ENCODE results near the gene TEX26.

TEX26 gene

DNA sequence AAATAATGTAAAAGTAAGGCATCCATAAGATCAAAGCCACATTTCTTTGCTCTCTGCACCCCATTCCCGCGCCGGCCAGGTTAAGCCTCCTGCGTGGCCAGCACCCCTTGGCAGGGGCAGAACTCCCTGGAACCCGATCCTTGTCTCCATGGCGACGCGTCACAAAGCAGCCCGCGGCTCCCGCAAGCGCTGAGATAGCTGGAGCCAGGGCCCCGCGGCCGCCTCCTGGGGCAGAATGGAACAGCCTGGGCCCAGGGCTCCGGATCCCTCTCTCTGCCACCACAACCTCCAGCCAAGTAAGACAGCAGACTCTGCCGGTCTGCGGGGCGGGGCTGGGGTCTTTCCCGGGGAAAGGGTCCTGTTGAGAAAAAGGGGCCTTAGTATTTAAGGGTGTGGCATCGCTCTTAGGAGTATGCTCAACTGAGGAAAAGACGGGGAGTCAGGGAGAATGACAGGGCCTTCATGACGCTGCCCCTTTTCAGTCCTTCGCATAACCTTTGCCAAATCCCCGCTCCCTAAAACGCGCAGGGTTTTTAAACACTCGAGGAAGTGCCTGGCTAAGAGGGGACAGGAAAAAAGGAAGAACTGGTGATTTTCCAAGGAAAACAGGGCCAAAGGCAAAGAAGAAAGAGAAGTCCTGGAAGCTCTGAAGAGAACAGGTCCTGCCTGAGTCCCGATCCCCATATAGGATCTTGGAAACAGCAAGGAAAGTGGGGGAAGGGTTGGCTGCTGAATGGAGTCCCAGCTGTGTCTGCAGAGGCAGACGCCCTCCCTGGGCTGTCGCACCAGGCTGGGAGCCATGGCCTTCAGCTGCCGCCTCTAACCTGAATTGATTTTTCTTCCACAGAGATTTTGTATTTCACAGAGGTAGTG, at the start of gene TEX26:
Gene TEX26 (plus strand): TSS at position 176 of the 873 bp plus-strand sequence. CDS start 60 bp downstream, at position 236.
- no peak for DNase-seq

DNA sequence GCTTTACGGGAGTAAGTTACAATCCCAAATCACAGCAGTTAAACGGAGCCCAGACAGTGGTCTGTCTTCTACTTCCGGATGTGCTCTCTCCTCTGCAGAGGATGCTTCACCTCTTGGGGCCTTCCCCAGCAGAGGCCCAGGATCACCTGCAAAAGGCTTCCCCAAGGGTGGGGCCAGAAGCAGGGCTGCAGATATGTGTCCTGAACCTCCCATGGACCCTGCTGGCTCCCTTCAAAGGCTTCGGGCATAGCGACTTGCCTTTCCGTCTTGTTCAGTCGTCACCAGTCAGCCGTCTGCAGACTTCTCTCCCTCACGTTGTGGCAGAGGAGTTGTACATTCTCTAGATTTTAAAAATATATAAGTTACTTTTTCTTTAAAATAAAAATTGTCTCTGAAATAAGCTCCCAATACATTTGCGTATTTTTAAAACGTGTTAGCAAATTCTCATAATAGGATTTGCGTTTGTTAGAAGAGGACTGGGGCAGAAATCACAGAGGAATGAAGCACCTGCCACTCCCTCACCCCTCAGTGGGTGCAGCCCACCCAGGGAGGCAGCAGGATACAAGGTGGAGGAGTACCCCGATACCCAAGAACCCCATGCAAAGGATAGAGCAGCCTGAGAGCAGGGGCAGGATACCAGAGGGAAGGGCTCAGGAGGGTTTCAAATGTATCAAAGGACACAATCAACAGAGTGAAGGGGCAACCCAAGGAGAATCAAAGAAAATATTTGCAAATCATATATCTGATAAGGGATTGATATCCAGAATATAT, 49.3 kb upstream of the TEX26 start:
- no peak for DNase-seq

DNA sequence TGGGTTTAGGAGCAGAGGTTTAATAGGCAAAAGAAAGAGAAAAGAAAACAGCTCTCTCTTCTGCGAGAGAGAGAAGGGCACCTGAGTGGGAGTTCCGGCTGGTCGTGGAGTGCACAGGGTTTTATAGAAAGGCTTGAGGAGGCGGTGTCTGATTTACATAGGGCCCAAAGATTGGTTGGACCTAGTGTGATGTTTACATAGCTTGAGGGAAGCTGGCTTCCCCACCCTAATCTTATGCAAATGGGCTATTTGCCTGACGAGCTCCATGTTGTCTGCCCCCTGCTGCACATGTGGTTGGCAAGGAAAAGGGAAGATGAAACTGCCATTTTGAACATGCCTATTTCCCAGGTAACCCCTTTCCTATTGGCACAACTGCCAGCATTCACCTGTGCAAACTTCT, 47.9 kb upstream of the TEX26 start:
- no peak for DNase-seq

DNA sequence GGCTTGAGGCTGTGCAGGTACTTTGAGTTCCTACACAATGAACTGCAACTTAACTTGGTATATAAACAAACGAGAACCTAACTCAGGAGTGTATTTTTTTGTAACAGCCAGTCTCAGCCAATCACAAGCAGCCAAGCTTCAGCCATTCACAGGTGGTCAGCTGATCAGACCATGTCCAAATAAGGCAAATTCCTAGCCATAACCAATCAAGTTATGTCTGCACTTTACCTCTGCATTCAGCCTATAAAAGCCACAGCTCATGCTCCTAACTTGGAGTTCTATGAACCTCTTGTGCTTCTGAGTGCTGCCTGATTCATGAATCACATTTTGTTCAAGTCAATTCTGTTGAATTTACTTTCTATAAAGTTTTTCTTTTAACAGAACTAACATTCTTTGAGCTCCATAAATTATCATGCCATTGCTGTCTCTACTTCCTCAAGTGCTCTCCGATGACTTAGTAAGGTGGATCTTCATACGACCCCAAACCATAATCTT, 43.2 kb upstream of the TEX26 start:
- DNase-seq, result no peak

DNA sequence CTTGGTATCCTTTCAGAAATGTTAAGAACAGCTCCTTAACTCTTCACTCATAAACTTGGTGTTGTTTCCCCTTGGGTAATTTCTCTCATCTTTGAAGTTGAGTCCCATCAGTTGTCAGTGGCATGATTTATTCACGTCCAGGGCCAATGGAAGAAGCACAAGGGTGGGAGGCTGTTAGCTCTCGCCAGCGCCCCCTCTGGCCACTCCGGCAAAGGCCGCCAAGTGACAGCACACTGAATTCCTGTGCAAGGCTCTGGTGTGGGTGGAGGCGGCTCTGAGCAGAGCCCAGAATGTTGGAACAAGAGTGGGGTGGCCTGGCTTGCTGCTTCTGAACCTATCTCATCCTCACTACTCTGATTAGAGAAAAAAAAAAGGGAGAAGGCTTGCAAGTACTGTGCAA, 39.5 kb upstream of the TEX26 start:
- DNase-seq, result no peak

DNA sequence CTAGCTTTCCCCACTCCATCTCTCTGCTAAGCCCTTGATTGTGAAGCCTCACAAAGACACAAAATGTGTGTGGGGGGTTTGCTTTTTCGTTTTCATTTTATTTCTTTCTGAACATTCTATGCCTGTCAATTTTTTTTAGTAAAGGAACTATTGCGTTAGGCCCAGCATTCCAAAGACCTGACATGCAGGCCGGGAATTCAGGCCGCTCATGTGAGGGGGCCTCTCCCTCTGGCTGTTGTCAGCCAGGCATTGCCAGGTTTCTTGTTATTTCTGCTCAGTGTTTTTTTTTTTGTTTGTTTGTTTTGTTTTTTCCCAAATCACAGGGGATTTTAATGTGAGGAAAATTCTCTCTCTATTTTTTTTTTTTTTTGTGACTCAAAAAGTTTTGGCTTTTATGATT, 36.7 kb upstream of the TEX26 start:
- no peak for DNase-seq

DNA sequence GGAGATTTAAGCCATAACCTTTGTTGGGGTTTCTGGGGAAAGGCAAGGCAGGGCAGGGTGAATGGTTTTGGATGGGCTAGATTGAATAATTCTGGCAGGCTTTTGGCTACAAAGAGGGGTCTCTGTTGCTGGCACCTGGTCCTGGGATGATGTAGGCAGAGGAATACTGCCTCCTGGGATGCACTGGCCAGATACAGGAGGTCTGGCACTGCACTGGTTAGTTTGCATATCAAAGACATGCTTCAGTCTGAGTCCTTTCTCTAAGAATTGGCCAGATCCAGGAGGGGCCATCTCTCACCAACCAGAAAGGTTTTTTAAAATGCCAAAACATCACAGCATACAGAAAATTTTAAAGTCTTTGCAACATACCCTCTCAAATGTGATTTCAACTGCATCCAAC, 34.4 kb upstream of the TEX26 start:
- no peak for DNase-seq

DNA sequence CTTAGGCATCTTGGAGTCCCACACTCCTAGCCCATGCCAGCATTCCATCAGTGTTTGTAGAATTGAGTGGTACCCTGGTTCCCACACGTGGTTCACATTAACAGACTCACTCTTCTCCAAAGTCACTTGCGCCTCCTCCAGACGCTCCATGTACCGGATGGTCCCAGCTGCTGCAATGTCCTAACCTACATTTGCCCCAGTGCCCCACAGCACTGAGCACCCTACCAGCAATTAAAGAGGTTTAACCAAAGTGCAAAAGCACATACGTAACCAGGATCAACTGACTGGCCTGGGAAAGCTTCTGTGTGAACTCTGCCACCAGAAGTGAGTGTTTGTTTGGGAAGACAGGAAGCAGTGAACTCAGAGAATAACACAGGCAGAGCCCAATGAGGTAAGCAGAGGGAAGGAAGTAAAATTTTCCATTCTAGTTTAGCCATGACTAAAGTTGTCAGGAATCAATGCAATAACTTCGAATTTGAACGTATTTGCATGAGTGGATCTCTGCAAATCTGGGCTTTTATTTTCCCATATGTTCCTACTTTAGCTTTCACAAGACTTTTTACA, 33.7 kb upstream of the TEX26 start:
- DNase-seq, result no peak

DNA sequence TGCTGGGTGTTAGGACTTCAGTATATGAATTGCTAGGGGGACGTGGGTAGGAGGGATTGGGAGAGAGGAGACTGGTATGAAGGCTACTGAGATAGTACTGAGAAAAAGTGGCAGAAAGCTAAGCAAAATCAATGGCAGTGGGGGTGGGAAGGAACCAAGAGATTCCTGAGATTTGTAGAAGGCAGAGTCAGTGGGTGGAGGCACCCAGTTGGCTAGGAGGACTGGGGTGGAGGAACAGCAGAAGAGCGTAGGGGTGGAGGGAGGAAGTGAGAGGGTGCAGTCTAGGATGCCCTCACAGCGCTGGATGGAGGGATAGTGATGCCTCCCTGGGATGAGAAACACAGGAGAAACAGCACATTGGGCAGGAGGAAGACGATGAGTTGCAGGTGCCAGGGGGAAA, 32.0 kb upstream of the TEX26 start:
- no peak for DNase-seq

DNA sequence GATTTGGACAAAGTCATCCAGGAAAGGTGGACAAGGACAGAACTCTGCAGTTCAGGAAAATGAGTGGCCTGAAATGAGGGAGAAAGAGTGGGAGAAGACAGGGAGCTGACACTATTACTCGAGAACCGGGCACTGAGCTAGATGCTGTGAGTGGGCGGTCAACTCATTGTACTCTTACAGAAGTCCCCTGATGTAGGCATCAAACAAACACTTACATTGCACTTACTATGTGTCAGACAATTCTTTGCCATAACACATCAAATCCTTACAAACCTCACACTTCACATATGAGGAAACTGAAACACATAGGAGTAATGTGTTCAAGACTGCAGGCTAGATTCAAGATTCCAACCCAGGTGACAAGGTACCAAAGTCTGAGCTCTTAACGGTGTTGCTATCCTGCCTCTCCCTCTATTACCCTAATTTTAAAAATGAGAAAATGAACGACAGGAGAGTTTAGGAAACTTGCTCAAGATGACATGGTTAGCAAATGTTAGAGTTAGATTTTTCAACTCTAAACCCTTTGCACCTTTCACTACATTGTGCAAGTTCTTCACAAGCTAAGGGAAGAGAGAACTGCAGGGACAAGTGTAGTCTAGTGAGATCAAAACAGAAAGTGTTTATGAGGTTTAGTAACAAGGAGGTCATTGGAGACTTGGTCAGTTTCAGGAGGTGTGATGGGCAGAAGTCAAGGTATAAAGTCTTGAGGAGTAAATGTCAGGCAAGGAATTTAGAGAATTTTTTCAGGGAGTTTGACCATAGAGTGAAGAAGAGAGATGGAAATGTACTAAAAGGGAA, 31.3 kb upstream of the TEX26 start:
- no peak for DNase-seq

DNA sequence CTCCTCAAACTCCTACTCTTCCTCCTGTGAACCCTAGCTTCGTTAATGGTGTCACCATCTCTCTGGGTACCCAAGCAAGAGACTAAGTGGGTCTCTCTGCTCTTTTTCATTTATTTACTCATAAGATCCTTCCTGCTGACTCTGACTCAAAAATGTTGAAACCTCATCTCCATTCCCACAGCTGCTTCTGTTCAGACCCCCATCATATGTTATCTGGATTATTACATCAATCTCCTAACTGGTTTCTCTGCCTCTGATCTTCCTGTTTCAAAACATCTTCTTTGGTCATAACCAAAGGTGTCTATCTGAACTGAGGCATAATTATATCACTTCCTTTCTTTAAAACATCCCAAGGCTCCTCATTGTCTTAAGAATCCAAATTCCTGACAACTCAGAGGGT, 28.4 kb upstream of the TEX26 start:
- DNase-seq, result no peak

DNA sequence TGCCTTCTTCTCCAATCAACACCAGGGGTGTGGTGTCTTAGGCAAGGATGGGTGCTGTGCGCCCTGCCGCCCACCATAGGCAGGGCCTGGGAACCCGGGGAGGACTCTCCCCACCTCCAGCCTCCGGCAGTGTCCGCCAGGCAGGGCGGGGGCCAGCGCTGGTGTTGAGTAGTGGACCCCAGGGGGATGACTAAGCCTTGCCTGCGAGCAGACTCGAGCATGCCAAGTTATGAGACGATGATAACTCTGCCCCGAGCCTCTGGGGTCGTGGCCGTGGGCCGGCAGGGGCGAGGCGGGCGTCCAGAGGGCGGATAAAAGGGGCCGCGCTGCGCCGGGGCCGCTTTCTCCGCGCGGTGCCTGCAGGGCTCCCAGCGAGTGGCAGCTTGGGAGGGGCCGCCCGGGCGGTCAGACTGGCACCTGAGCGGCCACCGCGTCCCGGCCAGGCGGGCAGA, 26.5 kb upstream of the TEX26 start, which contains the start of gene MEDAG:
Gene MEDAG (plus strand): TSS at position 340 of the 452 bp plus-strand sequence. CDS start 245 bp downstream, outside the sequence.
- DNase-seq, result no peak

DNA sequence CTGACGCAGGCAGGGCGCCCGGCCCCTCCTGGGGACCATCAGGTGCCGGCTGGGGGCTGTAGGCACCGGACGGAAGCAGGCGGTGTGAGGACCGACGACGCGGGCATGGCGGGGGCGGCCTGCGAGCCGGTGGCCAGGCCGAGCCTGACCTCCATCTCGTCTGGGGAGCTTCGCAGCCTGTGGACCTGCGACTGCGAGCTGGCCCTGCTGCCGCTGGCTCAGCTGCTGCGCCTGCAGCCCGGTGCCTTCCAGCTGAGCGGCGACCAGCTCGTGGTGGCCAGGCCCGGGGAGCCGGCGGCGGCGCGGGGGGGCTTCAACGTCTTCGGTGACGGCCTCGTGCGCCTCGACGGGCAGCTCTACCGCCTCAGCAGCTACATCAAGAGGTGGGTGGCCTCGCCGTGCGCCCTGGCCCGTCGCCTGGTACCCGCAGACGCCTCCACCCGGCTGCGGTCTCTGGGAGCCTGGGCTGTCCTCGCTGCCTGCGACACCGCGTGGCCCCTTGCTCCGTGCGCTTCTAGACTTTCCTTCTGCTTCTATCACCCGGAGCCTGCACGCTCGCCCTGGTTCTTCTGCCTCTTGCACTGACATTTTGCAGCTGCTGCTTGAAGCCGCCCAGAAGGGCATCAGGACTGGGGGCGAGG, 25.9 kb upstream of the TEX26 start:
- DNase-seq, result no peak

DNA sequence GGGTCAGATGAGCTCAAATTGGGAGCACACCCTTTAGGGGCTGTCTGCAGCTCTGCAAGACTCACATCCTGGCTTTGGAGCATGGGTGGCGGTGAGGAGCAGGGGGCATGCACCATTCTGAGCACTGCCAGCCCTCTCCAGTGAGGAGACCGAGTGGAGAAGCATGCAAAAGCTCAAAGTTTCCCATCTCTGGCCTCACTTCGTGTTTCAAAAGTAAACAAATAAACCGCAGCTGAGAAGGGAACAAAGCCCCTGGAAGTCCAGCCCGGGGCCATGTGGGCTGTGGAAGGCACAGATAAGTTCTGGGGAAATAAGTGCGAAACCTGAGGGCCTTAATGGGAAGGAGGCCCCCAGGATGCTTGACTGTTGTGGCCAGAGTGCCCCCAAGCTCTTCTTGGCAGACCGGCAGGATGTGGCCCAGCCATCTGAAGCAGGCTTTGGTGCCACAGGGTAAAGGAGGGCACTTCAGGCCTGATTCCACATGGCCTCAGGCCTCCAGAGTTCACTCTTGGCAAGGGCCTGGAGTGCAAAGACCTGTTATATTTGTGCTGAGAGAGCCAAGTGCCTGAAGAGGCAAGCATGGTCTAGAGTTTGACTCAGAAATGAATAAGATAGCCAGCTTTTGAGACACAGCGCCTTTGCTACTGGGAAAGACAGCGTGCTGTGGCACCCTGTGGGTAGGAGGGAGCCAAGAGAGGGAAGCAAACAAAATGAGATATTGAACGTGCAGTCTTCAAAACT, 25.2 kb upstream of the TEX26 start:
- no peak for DNase-seq

DNA sequence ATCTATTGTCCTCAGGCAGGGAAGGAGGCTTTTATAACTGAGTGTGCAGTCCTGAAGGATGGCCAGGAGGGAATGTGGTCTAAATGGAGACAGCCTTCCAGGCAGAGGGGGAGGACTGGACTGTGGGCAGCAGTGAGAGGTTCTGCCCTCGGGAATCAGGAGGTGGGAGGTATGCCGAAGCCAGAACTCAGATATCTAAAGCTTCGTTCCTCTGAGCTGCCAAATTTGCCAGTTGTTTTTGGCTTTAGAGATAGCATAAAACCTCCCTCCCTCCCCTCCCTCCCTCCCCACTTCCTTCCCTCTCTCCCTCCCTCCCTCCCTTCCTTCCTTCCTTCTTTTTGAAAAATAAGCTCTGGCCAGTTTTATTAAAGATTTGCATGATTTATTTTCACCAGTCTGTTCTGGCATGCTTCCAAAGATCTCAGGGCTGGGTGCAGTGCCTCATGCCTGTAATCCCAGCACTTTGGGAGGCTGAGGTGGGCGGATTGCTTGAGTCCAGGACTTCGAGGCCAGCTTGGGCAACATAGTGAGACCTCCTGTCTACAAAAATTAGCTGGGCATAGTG, 24.0 kb upstream of the TEX26 start:
- no peak for DNase-seq

DNA sequence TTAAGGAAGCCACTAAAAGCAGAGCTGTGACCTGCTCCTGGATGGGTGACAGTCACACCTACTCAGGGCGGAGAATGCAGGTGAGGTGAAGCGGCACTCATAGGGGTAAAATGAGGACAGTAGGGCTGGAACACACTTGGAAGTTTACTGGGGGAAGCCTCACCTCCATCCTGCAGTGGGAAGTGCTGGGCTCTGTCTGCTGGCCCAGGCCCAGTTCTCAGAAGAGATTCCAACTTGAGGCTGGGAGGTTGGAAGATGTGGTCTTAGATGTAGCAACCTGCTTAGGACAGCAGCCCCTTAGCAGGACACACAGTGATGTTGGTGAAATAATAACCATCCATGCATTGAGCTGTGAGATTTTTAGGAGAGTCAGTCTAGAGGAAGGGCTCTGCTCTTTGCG, 21.8 kb upstream of the TEX26 start:
- DNase-seq, result no peak

DNA sequence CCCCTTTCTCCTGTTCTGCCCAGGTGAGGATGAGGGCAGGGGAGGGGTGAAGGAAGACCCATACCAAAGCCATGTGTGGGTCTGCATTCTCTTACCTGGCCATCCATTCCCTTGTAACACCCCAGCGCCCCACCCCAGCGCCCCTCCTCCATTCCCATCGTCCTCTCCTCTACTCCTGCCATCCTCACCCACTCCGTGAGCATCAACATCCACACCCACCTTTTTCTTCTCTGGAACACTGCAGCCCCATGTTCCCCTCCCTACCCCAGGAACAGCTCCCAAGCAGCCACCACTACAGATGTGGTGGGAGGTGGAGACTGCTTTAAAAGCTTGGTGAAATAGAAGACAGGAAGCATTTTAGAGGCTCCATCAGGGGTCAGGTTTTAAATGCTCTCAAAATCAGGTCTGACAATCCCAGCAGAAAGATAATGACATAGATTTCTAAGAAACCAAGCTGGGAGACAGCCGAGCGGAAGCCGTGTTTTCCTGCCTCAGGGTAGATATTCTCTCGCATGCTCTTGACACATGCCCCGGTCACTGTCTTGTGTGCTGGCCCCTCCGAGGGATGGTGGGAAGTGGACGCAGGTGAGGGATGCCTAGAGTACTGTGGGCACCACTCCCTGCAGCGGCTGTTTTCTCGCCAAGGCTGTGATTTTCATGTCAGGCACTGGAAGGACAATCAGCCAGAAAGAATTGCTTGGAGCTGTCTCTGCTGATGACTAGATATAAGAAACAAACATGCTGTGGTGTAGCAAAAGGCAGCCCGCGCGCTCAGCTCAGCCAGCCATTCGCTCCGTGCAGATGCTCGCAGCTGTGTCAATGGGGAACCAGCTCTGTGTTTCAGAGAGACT, 16.5 kb upstream of the TEX26 start:
- no peak for DNase-seq

DNA sequence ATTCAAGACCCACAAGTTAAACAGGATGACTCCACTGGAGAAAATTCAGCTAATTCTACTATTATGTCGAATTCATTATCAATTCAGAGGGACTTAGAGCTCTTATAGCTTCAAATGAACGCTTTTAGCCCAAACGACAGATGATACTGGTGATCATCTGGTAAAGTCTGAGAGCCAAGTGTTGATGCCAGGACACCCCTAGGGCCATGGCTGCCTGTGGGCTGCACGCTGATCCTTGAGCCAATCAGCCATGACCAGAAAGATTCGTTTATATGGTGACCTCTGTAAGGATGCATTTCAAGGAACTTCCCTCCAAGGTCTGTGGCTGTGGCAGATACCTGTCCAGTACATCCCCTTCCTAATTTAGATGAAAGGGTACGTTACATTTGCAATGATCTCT, 15.5 kb upstream of the TEX26 start:
- no peak for DNase-seq

DNA sequence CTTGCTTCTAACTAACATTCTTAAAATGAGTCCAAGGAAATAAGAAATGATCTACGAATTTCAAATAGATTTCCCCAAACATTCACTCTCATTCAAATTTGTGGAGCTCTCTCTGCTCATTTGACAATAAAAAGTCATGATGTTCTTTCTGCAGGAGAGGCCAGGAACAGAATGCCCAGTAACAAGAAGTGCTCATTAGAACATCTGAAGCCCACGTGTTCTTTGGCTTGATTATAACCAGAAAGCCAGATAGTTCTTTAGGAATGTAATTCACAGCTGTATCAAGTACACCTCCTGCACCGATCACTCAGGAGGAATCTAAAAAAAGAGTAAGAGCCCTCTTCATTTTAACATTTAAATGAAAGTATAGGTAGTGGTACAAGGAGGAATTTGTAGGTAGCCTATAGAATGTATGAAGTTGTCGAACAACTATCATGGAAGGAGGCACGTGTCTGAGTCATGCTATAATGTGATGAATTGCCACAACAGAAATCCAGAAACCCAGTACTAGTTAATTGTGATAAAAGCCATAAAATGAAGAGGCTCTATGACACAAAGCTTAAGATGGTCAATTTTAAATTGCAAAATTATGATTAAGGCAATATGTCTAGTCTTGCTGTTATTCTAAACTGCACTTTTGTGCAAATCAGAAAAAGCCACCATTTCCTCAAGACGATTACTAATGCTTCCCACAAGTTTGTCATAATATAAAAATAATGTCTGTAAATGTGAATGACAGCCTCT, 13.6 kb upstream of the TEX26 start:
- DNase-seq, result no peak
